Activated CD4-positive, alpha-beta T cell treated with anti-CD3 and anti-CD28 coated beads, Interleukin-2, amount 10 ng/mL, durations not matched to agents 24 days and 14 days (primary cell): Measurements from ENCODE around the gene PDLIM4. TPM values are rescaled to one million over a fixed set of nuclear protein-coding genes. Genes with fewer than 3 reads are reported as not detected.

ENCODE experiments used
- DNase-seq: peaks from one replicate; pipeline ENCODE4 v3.0.0; 2022
- H3K27ac Mint-ChIP-seq: one replicate; pipeline ENCODE4 v1.8.0; 2022; ENCODE audit warnings: mild to moderate bottlenecking, mixed read lengths
- H3K27me3 Mint-ChIP-seq: one replicate; pipeline ENCODE4 v1.8.0; 2022; ENCODE audit warnings: mixed read lengths
- H3K36me3 Mint-ChIP-seq: one replicate; pipeline ENCODE4 v1.8.0; 2022; ENCODE audit warnings: low read depth, mild to moderate bottlenecking, mixed read lengths
- H3K4me1 Mint-ChIP-seq: one replicate; pipeline ENCODE4 v1.8.0; 2021; ENCODE audit warnings: mixed read lengths
- H3K4me3 Mint-ChIP-seq: one replicate; pipeline ENCODE4 v1.8.0; 2022; ENCODE audit warnings: mild to moderate bottlenecking, moderate library complexity, mixed read lengths
- H3K9me3 Mint-ChIP-seq: one replicate; pipeline ENCODE4 v1.8.0; 2021; ENCODE audit warnings: mixed read lengths
- intact Hi-C: fragments of 100-400 bp; cut with micrococcal nuclease; formaldehyde crosslinking; loops from one replicate; pipeline ENCODE4 v1.15.1; 2023
- total RNA-seq: library from RNA; stranded (reverse); gene quantifications from 2 replicates; pipeline ENCODE4 v1.2.3, GENCODE V29; 2022

Gene PDLIM4
- total RNA-seq, 1 donor from 2014 or later: 0.72 TPM

- H3K27me3 Mint-ChIP-seq: peaks cover 13% of the 10 kb centered on the region
- H3K4me3 Mint-ChIP-seq: no peak overlapping the region
- intact Hi-C loops: no loop called here
- peaks cover 24% of the 10 kb centered on the region for H3K4me1 Mint-ChIP-seq
- no peaks in the 10 kb centered on the region for H3K9me3 Mint-ChIP-seq
- DNase-seq: no peak
- no peak overlapping the region for H3K27ac Mint-ChIP-seq
- no peaks in the 10 kb centered on the region for H3K36me3 Mint-ChIP-seq
Observed at GRCh38 chr5:132233081-132233480, 24.4 kb upstream of the PDLIM4 start.

GRCh38 chr5:132233811-132234683 is 23.4 kb upstream of the PDLIM4 start:
- no peaks in the 10 kb centered on the region for H3K9me3 Mint-ChIP-seq
- no peak overlapping the region for H3K4me3 Mint-ChIP-seq
- no peaks in the 10 kb centered on the region for H3K36me3 Mint-ChIP-seq
- peaks cover 25% of the 10 kb centered on the region for H3K4me1 Mint-ChIP-seq
- H3K27me3 Mint-ChIP-seq: peaks cover 11% of the 10 kb centered on the region
- no peak overlapping the region for H3K27ac Mint-ChIP-seq
- no peak for DNase-seq
- intact Hi-C loops: no loop called here

- peaks cover 6% of the 10 kb centered on the region for H3K27me3 Mint-ChIP-seq
Observed at GRCh38 chr5:132234684-132235062, 22.8 kb upstream of the PDLIM4 start.

GRCh38 chr5:132235340-132235739 is 22.2 kb upstream of the PDLIM4 start:
- Mint-ChIP-seq H3K4me1 (peaks cover 15% of the 10 kb centered on the region), H3K36me3 (no peaks in the 10 kb centered on the region), H3K27ac (no peak overlapping the region), H3K27me3 (peaks cover 3% of the 10 kb centered on the region), H3K9me3 (no peaks in the 10 kb centered on the region), H3K4me3 (no peak overlapping the region)
- no peak for DNase-seq
- intact Hi-C loops: loop anchor here (5.0 kb wide), 1 partner anchor 152 kb away; no protein-coding TSS in a partner anchor

More at GRCh38 chr5:132234684-132235062, 22.8 kb upstream of the PDLIM4 start:
- Mint-ChIP-seq H3K4me1 (peaks cover 20% of the 10 kb centered on the region), H3K36me3 (no peaks in the 10 kb centered on the region), H3K9me3 (no peaks in the 10 kb centered on the region), H3K27ac (no peak overlapping the region), H3K4me3 (no peak overlapping the region)
- DNase-seq: no peak
- intact Hi-C loops: loop anchor here (5.0 kb wide), 1 partner anchor 153 kb away; no protein-coding TSS in a partner anchor

- Mint-ChIP-seq H3K9me3 (peaks cover 2% of the 10 kb centered on the region), H3K4me3 (no peak overlapping the region), H3K36me3 (no peaks in the 10 kb centered on the region), H3K27me3 (peaks cover 2% of the 10 kb centered on the region), H3K4me1 (peaks cover 6% of the 10 kb centered on the region), H3K27ac (no peak overlapping the region)
- intact Hi-C loops: loop anchor here (5.0 kb wide), 1 partner anchor 150 kb away; no protein-coding TSS in a partner anchor
- DNase-seq: no peak
Observed at GRCh38 chr5:132237141-132237540, 20.4 kb upstream of the PDLIM4 start.

GRCh38 chr5:132237670-132238069 is 19.8 kb upstream of the PDLIM4 start:
- peaks cover 4% of the 10 kb centered on the region for H3K9me3 Mint-ChIP-seq
- intact Hi-C loops: loop anchor here (2.0 to 5.0 kb wide), 3 partner anchors 61 to 173 kb away; no protein-coding TSS in a partner anchor
- H3K4me1 Mint-ChIP-seq: peaks cover 6% of the 10 kb centered on the region
- H3K4me3 Mint-ChIP-seq: no peak overlapping the region
- DNase-seq: no peak
- no peak overlapping the region for H3K27ac Mint-ChIP-seq
- no peaks in the 10 kb centered on the region for H3K36me3 Mint-ChIP-seq
- H3K27me3 Mint-ChIP-seq: peaks cover 4% of the 10 kb centered on the region

- Mint-ChIP-seq H3K27me3 (peaks cover 7% of the 10 kb centered on the region), H3K4me1 (peaks cover 6% of the 10 kb centered on the region), H3K36me3 (no peaks in the 10 kb centered on the region), H3K27ac (no peak overlapping the region), H3K4me3 (no peak overlapping the region), H3K9me3 (peaks cover 7% of the 10 kb centered on the region)
- DNase-seq: peak; percentile 93
- intact Hi-C loops: loop anchor here (2.0 to 5.0 kb wide), 3 partner anchors 61 to 173 kb away; no protein-coding TSS in a partner anchor
Observed at GRCh38 chr5:132238169-132238744, 19.2 kb upstream of the PDLIM4 start.

- H3K27ac Mint-ChIP-seq: no peak overlapping the region
- intact Hi-C loops: loop anchor here (2.0 to 5.0 kb wide), 3 partner anchors 62 to 174 kb away; no protein-coding TSS in a partner anchor
- DNase-seq: no peak
- H3K9me3 Mint-ChIP-seq: peaks cover 8% of the 10 kb centered on the region
- H3K4me1 Mint-ChIP-seq: peaks cover 6% of the 10 kb centered on the region
- H3K4me3 Mint-ChIP-seq: no peak overlapping the region
- peaks cover 7% of the 10 kb centered on the region for H3K27me3 Mint-ChIP-seq
- H3K36me3 Mint-ChIP-seq: no peaks in the 10 kb centered on the region
Observed at GRCh38 chr5:132238901-132239500, 18.5 kb upstream of the PDLIM4 start.

- intact Hi-C loops: loop anchor here (2.0 to 5.0 kb wide), 3 partner anchors 63 to 175 kb away; no protein-coding TSS in a partner anchor
- Mint-ChIP-seq H3K4me3 (no peak overlapping the region), H3K27ac (no peak overlapping the region), H3K4me1 (peaks cover 6% of the 10 kb centered on the region), H3K27me3 (peaks cover 12% of the 10 kb centered on the region), H3K9me3 (peaks cover 15% of the 10 kb centered on the region), H3K36me3 (peaks cover 2% of the 10 kb centered on the region)
- DNase-seq: no peak
Observed at GRCh38 chr5:132239776-132240175, 17.7 kb upstream of the PDLIM4 start.

- intact Hi-C loops: no loop called here
- no peak overlapping the region for H3K27ac Mint-ChIP-seq
- no peak overlapping the region for H3K4me3 Mint-ChIP-seq
- H3K36me3 Mint-ChIP-seq: peaks cover 2% of the 10 kb centered on the region
- H3K9me3 Mint-ChIP-seq: peaks cover 36% of the 10 kb centered on the region
- no peak for DNase-seq
- H3K4me1 Mint-ChIP-seq: no peaks in the 10 kb centered on the region
- H3K27me3 Mint-ChIP-seq: peaks cover 23% of the 10 kb centered on the region
Observed at GRCh38 chr5:132243366-132243977, 14.0 kb upstream of the PDLIM4 start.

GRCh38 chr5:132245593-132245992 is 11.9 kb upstream of the PDLIM4 start:
- Mint-ChIP-seq H3K36me3 (peaks cover 2% of the 10 kb centered on the region), H3K27ac (no peak overlapping the region), H3K27me3 (peaks cover 29% of the 10 kb centered on the region), H3K9me3 (peaks cover 36% of the 10 kb centered on the region), H3K4me1 (no peaks in the 10 kb centered on the region), H3K4me3 (no peak overlapping the region)
- no peak for DNase-seq
- intact Hi-C loops: no loop called here

GRCh38 chr5:132246806-132247205 is 10.7 kb upstream of the PDLIM4 start:
- intact Hi-C loops: no loop called here
- H3K27me3 Mint-ChIP-seq: peaks cover 29% of the 10 kb centered on the region
- H3K4me3 Mint-ChIP-seq: no peak overlapping the region
- H3K4me1 Mint-ChIP-seq: no peaks in the 10 kb centered on the region
- H3K9me3 Mint-ChIP-seq: peaks cover 36% of the 10 kb centered on the region
- H3K36me3 Mint-ChIP-seq: peaks cover 2% of the 10 kb centered on the region
- DNase-seq: no peak
- H3K27ac Mint-ChIP-seq: no peak overlapping the region

- peaks cover 18% of the 10 kb centered on the region for H3K27me3 Mint-ChIP-seq
- DNase-seq: no peak
- H3K4me3 Mint-ChIP-seq: no peak overlapping the region
- peaks cover 14% of the 10 kb centered on the region for H3K9me3 Mint-ChIP-seq
- H3K36me3 Mint-ChIP-seq: no peaks in the 10 kb centered on the region
- no peaks in the 10 kb centered on the region for H3K4me1 Mint-ChIP-seq
- intact Hi-C loops: no loop called here
- H3K27ac Mint-ChIP-seq: no peak overlapping the region
Observed at GRCh38 chr5:132250547-132250946, 6.9 kb upstream of the PDLIM4 start.
